Urothelium cell line (cell line): ENCODE measurements around the gene LDB2.

ENCODE experiments used
- DNase-seq: peaks from one replicate; pipeline ENCODE4 v3.0.0; 2011; ENCODE audit warnings: low spot score, mixed read lengths
- FAIRE-seq: peaks from 2 replicates; lab custom pipeline; 2011; peaks lifted over from hg19 to GRCh38; lab: Jason Lieb, UNC

The LDB2 gene

DNA sequence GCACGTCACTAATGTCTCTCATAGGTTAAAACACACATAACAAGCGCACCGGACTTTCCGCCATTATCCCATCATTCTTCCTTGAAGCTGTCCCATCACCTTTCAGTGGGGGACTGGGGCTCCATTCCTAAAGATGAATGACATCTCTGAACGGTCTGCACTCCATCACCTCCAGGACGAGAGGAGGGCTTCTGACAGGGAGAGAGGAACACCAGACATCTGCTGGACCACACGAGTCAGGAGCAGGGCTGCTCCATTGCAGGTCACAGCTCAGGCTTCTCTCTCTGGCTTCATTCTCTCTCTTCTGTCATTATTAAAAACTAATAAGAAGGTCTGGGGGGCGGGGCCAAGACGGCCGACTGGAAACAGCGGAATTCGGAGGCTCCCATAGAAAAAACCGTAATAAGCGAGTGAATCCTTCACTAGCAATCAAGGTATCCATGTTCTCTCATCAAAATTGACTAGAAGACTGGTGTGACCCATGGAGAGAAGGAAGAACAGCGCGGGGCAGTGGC, 289.8 kb downstream of the LDB2 start:
- DNase-seq, result no peak
- no peak for FAIRE-seq

- no peak for DNase-seq
- no peak for FAIRE-seq
Observed at GRCh38 chr4:16608123-16608522, 290.3 kb downstream of the LDB2 start.

DNA sequence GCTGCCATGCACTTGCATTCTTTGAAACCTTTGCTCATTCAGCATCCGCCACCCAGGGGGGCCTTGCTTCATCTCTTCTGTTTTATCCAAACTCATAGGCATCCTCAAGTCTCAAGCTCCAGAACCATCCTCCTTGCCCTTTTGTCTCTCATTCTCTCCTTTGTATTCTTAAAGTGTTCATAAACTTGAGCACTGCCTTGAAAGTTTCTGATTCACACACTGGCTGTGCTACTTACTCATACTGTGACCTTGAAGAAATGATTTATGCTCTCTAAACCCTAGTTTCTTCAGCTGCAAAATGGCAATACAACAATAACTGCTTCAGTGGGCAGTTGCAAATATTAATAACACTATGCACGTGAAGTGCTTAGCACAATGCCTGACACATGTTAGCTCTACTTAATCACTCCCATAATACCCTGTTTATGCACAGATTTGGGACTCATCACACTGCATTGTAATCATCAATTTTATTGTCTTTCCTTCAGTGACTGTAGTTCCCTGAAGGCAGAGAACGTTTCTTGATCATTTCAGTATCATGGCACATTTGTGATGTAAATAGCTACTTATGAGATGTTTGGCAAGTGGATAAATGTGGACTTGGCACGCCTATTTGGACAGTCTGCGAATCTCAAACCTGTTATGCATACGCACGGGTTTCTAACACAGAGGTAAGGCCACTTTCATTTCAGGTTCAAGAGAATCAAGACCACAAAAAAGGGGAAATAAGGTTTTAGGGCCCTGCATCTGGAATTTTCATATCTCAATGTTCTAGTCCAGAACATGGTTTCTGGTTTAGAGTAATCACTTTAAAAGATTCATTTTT, 291.0 kb downstream of the LDB2 start:
- DNase-seq, result no peak
- no peak for FAIRE-seq

- no peak for FAIRE-seq
- DNase-seq, result no peak
Observed at GRCh38 chr4:16606691-16607090, 291.8 kb downstream of the LDB2 start.

- DNase-seq (no peak), FAIRE-seq (no peak)
Observed at GRCh38 chr4:16603178-16603577, 295.3 kb downstream of the LDB2 start.

DNA sequence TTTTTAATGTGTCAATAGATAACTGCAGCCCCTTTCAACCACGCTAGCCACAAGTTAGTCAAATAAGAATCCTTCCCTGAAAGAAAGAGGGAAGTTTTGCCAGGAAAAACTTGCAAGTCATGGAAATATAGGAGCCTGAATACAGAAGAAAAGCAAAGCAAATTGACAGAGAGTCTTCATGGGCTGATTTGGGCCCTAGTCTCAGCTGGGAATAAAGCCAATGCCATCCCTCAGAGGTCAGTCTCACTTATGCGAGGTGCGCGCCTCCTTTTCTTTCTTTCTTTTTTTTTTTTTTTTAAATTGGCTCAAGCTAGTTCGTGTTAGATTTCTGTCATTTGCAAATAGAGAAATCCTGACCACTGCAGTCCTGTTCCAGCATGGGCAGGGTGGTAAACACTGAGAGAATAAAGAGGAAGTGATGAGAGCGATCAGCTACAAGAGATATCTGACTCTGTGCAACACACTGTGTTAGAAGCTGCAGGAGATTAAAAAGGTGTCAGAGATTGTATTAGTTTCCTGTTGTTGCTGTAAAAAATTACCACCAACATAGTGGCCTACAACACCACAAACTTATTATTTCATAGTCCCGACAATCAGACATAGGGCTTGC, 299.7 kb downstream of the LDB2 start:
- no peak for FAIRE-seq

DNA sequence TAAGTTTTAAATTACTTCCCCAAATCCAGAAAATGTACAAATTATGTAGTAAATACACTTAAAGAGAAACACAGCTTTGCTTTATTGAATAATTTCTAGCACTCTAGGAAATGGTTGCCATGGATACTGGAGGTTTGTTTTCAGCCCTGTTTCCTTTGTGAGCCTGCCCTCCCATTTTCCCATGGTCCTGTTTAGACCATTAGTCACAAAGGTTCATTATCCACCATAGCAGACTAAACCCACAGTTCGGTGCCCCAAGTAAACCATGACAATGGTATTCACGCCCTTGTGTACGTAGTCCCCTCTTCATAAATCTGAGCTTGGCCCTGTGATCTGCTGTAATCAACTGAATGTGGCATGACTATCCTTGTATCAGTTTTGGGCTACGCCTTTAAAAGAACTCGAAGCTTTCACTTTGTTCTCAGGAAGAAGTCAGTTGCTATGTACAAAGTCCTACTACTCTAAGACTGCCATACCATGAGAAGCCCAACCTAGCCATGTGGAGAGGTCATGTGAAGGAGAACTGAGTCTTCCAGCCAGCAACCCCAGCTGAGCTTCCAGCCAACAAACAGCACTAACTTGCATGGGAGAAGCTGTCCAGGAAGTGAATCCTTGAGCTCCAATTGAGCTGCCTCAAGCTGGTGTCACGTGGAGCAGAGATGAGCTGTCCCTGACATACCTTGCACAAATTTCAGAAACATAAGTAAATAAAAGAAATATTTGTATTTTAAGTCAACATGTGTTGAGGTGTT, 300.4 kb downstream of the LDB2 start:
- DNase-seq (no peak), FAIRE-seq (no peak)

More for the DNA sequence above, 299.7 kb downstream of the LDB2 start:
- no peak for DNase-seq

GRCh38 chr4:16597443-16597842, 301.0 kb downstream of the LDB2 start:
- FAIRE-seq (no peak), DNase-seq (no peak)

DNA sequence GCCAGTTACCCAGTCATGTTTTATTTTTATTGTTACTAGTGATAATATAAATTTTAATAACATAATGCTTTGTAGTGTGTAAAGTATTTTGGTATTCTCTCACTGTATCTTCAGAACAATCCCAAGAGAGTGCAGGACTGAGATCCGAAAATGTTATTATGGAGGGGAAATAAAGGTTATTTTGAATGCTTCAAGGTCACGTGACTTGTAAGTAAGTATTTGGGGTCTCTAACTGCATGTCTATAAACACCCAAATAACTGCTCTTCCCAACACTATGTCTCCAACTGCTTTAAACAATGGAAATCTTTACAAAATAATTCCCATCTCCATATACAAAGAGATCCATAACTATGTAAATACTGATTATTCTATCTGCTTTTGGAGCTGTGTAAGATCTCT, 302.2 kb downstream of the LDB2 start:
- FAIRE-seq, result no peak
- no peak for DNase-seq

DNA sequence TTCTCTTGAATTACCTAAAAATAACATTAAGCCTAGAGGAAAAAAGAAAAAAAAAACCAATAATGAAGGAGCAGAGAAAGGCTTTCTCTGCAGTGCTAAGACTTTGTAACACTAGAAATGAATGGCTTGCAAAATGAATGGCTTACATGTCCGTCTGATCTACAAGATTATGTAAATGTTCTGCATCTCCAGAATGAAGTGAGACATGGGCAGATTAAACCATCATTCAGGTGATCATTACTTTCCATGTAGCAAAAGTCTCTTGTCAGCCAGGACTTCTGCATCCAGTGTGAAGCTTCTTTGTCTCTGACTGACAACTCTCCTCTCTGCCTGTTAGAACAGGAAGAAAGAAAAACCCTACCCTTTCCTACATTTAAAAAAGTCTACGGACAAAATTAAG, 304.3 kb downstream of the LDB2 start:
- FAIRE-seq (no peak), DNase-seq (no peak)

GRCh38 chr4:16593386-16593785, 305.1 kb downstream of the LDB2 start:
- FAIRE-seq, result no peak

DNA sequence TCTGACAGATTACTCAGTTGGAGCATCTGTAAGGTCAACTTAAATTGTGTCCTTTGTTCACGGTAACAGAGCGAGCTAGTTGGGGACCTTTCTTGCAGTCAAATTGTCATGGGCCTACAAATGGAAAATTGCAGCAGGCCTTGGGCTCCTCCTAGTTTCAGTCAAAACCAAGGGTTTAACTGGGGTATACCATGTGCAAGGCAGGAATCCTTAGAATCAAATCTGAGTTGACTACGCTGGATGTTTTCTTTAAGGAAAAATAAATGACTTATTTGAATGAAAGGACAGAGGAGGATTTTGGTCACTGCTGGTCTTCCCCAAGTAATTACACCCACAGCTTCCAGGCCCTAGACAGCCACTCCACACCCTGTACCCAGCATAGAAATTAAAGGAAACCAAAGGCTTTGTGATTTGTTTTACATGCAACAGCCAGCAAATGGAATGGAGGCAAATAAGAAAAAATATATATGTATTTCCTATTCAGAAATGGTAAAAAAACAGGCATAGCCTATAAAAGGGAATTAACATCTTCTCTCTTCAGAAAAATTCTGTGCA, 307.1 kb downstream of the LDB2 start:
- no peak for DNase-seq
- FAIRE-seq, result no peak

More at GRCh38 chr4:16593386-16593785, 305.1 kb downstream of the LDB2 start:
- DNase-seq, result no peak

GRCh38 chr4:16590797-16591196, 307.6 kb downstream of the LDB2 start:
- no peak for FAIRE-seq
- no peak for DNase-seq

DNA sequence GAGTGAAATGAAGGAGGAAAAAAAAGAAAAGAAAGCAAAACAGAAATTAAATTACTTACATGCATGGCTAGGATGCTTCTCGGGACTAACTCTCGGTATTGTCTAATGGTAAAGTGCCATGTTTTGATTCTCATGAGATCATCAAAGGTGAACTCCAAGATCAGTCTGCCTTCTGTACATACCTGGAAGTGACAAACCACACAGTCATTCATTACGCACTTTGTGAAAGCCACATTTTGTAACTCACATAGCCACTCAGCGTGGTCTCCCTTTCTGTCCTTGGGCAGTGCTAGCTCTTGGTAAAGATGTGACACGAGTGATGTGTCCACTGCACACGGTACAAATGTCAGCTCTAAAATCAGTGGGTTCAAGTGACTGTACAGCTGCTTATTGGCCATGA, 309.8 kb downstream of the LDB2 start:
- FAIRE-seq, result no peak
- DNase-seq, result no peak

DNA sequence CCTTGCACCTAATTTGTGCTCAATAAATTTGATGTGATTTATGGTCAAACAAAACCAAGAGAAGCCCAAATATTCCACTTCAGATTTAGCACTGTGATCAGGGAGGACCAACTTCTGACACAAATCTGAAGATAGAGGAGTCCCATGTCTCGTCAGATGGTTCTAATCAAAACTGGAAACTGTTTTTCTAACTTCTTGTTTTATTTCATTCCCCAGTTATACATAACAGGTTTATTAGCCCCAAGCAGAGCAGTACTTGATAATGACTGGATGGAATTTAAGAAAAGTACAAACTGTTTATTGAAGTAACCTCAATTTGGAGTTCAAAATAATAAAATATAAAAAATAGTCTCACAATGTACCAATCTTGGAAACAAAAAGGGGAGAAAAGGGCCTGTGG, 310.3 kb downstream of the LDB2 start:
- DNase-seq (no peak), FAIRE-seq (no peak)

DNA sequence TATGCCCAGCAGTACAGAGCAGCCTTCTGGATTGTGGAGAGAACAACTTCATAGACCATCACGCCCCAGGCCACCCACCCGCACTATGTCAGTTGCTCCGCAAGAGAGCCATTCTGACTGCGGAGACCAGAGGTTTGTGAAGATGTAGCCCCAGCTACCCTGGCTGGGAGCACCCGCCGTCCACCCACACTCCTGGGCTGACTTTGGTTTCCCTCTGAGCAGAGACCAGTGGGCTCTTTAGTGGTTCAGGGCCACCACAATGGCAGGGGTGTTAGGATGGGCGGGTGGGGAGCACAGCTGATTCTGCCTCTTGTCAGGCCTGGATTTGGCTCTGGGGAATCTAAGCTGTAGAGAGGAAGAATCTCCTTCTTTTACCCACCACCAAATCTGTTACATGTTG, 313.4 kb downstream of the LDB2 start:
- no peak for DNase-seq
- FAIRE-seq, result no peak

DNA sequence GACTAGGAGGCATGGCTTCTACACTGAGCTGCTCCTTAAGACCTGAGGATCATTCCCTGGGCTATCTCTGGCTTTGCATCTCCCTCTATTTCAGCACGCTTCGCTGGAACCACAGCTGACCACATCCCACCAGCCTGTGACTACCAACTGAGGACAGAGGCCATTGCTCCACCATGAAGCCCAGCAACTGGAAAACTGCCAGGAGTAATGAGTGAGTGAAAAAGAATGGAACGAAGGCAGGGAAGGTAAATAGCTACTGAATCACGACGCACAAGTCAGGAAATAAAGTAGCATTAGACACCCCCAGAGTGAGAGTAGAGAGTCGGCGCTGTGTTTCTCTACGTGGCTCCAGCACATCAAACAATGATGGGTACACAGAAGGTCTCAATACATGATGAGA, 314.7 kb downstream of the LDB2 start:
- FAIRE-seq, result no peak
- DNase-seq, result peak; percentile 11

DNA sequence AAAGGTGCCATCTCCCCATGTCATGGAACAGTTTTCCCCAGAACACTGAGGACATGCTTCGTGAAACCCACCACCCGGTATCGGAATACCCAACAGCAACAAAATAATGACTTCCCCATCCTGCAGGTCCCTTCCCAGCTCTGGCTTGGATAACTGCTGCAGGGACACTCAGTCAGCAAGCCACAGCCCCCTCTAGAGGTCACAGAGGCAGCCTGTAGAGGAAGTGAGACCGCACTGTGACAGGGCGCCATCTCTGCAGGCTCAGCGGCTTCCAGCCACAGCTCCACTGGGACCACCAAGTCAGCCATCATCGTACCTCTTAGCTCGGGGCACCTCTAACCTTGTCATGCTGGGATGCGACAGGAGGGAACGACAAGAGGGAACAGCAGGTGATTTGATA, 315.9 kb downstream of the LDB2 start:
- FAIRE-seq (no peak), DNase-seq (no peak)

DNA sequence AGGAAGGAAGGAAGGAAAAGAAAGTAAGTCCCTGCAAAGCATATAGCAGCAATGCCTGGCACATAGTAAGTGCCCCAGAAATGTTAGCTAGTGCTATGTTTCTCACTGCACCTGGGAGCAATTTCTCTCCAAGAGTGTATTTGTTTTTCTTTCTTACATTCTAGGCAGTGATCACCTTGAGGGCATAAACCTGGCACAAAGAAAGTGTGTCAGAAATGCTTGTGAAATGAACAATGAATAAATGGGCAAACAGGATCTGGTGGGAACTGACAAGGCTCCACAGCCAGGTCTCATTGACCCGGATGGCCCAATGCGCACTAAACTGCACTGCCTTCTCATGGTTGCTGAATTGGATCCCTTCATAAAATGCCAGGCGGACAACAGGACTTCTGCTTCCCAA, 316.4 kb downstream of the LDB2 start:
- DNase-seq (no peak), FAIRE-seq (no peak)

- no peak for FAIRE-seq
- no peak for DNase-seq
Observed at GRCh38 chr4:16581117-16581516, 317.3 kb downstream of the LDB2 start.

DNA sequence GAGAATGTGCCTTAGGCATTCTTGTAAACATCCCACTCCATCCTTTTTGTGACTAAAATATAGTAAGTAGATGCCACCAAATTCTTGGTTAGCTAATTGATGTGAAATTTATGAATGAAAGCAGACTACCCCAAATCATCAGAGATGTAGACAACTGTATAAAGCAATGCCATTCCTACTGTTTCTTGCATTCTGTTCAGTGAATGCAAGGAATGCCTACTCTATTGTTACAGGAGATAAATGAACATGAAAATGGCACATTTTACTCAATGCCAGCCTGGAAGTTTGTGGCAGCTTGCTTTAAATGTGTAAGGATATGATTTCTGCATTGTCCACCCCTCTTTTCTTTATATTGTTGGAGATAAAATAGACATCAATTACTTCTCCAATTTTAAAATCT, 317.9 kb downstream of the LDB2 start:
- FAIRE-seq (no peak), DNase-seq (no peak)
